ENCODE measurements around the gene ZNF236.
"Not testable (repeated sequence)": the region's sequence is repeated elsewhere in the genome, so short reads cannot be mapped to it uniquely, and the experiment has no call there.

ZNF236 gene

GRCh38 chr18:76953583-76954233 is 131.4 kb downstream of the ZNF236 start:
- DNase-seq = no peak

DNA sequence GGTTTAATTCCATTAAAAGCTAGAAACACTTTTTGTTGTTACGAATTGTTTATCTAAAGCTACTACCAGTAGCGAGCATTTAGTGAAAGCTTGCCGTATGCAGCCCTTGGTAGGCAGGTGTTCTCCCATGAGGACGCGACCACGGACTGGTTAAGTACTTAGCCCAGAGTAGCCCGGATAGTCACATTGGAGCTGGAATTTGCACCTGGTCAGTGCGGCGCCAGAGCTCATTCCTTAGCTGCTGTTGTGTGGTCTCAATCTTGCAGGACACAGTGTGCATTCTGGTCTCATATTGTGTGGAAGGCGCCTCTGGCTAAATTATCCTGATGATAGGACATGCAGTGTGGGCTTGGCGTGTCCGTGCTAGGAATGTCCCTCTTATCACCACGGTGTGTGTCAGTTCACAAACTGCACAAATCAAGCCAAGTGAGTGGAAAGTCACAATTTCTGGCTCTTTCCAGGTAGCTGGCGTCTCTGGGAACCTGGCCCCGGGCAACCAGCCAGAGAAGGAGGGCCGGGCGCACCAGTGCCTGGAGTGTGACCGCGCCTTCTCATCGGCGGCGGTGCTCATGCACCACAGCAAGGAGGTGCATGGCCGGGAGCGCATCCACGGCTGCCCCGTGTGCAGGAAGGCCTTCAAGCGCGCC is 133.3 kb downstream of the ZNF236 start:
- no peak for DNase-seq

GRCh38 chr18:76956648-76957047 is 134.3 kb downstream of the ZNF236 start:
- DNase-seq = no peak

- DNase-seq = no peak
Observed at GRCh38 chr18:76957384-76958355, 135.3 kb downstream of the ZNF236 start.

DNA sequence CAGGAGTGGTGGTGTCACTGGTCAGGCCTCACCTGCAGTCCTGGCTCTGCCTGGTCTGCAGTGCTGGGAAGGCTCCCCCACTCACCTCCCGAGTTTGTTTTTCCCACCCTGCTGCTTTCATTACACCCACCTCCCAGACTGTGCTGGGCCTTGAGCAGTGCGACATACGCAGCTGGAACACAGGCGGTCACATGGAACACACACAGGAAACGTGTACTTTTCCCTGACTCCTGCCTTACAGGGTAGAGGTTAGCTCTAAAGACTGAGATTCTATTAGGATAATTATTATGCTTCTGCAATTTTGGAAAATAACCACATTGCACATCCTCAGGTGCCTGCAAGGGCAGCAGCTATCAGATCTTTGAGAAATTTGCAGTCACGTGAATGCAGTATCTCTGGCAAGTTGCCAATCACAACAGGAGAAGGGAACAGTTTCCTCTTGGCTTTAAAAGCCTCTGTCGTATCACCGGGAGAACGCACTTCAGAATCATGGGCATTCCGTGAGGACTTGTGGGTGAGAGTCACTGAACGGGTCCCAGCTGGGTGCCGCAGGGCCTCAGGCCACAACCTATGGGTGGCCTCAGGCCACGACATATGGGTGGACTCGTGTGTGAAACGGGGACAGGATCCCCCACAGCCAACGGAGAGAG is 136.5 kb downstream of the ZNF236 start:
- no peak for DNase-seq

GRCh38 chr18:76959605-76960004 is 137.2 kb downstream of the ZNF236 start:
- DNase-seq = no peak

DNA sequence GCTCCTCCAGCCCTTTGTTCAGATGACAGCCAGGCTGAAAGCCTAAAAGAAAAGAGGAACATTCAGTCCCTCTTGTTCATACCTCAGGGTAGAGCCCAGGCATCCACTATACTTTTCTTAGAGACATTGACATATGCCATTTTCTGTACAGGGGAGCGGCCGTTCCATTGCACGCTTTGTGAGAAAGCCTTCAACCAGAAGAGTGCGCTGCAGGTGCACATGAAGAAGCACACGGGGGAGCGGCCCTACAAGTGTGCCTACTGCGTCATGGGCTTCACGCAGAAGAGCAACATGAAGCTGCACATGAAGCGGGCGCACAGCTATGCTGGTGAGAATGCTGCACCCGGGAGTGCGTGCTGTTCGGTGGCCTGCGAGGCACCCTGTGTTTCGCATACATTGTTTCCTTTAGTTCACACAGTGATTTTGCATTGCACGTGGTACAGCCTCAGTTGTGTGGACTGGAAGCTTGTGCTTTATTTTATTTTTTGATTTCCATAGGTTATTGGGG is 138.2 kb downstream of the ZNF236 start:
- DNase-seq = no peak

- no peak for DNase-seq
Observed at GRCh38 chr18:76962851-76963250, 140.5 kb downstream of the ZNF236 start.

- no peak for DNase-seq
Observed at GRCh38 chr18:76963936-76964335, 141.6 kb downstream of the ZNF236 start.

DNA sequence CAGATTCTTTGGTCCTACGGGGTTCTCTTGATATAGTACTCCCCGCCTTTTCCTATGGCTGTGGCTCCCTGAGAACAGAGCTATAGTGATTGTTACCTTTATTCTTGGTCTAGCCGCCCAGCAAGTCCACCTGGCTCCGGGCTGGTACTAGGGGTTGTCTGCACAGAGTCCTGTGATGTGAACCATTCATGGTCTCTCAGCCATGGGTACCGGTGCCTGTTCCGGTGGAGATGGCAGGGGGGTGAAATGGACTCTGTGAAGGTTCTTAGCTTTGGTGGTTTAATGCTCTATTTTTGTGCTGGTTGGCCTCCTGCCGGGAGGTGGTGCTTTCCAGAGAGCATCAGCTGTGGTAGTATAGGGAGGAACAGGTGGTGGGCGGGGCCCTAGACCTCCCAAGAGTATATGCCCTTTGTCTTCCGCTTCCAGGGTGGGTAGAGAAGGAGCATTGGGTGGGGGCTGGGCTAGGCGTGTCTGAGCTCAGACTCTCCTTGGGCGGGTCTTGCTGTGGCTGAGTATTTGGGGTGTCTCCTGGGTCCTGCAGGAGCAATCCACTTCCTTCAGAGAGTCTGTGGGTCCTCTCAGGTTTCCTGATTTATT is 143.3 kb downstream of the ZNF236 start:
- DNase-seq = not testable (repeated sequence)

DNA sequence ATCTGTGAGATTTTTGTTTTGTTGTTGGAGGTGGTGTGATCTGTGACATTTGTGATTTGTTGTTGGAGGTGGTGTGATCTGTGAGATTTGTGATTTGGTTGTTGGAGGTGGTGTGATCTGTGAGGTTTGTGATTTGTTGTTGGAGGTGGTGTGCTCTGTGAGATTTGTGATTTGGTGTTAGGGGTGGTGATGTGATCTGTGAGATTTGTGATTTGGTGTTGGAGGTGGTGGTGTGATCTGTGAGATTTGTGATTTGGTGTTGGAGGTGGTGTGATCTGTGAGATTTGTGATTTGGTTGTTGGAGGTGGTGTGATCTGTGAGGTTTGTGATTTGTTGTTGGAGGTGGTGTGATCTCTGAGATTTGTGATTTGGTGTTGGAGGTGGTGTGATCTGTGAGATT is 144.9 kb downstream of the ZNF236 start:
- not testable (repeated sequence) for DNase-seq

DNA sequence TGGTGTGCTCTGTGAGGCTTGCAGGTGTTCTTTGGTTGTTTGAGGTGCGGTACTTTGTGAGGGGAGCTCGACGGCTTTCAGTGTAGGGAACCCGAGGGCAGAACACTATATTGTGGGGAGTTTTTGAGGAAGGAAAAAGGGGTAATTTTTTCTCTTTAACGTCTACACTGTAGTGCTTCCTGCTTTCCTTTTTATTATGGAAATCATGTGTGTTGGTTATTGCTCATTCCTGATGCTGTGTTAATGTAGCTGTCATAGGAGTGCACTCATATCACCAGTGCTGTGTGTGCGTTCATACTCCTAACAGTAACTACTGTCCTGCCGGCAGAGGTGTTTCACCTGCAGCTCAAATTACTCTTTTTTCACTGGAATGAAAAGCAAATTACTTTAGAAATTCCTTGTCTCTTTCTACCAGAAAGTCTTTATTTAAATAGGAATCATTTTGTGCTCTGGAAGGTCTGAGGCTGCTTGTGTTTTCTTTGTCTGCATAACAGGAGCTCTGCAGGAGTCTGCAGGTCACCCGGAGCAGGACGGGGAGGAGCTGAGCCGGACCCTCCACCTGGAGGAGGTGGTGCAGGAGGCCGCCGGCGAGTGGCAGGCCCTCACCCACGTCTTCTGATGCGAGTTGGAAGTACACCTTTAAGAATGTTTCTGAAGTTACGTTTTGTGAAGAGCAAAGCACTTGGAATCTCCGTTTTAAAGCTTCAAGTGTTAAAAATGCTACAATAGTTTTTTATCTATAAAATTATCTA is 145.5 kb downstream of the ZNF236 start:
- no peak for DNase-seq

- no peak for DNase-seq
Observed at GRCh38 chr18:76970770-76971559, 148.6 kb downstream of the ZNF236 start.

DNA sequence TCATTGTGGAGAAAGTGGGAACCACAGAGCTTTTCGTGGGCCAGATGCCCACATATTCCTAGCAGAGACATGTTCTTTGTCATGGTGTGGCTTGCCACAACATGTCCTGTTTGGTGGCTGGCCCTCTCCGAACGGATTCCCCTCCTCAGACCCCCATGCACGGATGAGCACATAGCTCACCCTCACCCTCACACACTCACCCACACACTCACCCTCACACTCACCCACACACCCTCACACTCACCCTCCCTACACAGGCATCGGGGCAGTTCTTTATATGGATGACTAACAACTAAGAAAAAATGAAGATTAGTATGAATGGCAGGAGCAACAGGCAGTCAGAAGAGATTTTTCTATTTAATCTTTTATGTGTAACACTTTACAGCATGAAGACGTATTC is 149.9 kb downstream of the ZNF236 start:
- no peak for DNase-seq

GRCh38 chr18:76972846-76973519 is 150.6 kb downstream of the ZNF236 start:
- no peak for DNase-seq

DNA sequence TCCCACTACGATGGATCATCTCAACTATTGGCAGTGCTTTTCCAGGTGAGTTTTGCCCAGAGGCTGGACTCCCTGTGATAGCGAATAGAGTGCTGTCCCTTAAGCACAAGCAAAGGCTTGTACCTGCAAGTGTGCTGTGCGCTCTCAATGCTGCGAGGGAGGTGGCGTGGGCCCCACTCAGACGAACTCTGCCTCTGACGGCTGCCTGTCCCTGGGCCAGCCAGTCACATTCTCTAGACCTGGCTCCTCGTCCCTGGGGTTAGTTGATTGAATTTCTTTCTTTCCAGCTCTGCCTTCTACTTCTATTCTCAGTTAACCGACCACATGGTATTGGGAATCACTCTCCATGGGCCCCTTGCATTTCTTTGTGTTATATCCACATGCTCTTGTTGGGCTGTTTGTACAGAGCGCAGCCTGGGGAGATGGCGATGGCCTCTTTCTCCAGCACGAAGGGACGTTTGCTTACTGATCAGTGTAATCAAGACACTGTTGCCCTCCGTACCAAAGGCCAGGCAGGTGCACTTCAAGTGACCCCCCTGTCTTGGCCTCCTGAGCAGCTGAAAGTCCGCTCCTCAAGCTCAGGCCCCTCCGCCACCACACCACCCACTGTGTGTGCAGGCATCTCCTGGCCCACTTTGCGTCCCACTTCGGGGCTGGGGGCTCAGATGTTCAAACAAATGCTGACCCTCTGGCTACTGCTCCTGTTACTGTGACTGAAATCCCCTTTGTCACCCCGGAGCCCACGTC is 151.3 kb downstream of the ZNF236 start:
- DNase-seq = no peak

DNA sequence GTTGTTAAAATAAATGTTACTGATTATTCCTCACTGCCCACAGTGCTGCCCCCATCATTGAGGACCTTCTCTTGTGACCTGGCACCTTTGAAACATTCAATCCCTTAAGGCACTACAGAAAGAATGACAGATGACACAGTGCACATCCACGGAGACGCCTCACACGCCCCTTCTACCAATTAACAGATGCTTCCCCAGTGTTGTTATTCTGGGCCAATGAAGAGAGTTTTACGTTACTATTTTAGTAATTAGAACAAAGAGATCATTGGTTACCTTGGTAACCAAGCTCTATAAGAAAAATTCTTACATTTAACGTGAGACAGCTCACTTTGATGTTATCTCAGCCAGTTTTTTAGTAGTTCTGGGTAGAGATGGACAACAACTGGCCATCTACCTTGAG is 152.0 kb downstream of the ZNF236 start:
- no peak for DNase-seq

GRCh38 chr18:76975577-76976110 is 153.3 kb downstream of the ZNF236 start:
- DNase-seq = no peak

DNA sequence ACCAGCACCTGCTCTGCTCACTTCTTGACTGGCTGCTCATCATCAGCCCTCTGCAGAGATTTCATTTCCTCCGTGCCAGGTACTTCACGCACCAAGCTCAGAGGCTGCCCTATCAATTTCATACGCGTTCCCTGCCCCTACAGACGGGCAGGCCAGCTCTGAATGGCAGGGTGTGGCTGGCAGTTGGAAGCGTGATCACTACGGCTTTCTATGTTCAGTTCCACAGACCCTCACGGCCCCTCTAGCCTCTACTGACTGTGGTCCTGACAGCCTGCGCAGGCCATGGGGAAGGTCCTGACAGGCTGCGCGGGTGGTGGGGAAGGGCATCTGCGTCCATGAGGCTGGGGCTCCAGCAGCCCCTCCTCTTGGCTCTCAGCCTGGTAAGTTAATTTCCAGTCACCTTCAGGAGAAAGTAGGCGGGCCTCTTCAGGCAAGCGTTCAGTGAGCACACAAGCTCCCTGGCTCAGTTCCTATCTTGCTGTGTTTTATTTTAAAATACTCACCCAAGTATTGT is 154.8 kb downstream of the ZNF236 start:
- DNase-seq = no peak
